Tibial nerve (tissue), 4 donors: ENCODE measurements around the gene MBL2. TPM values are rescaled to one million over a fixed set of nuclear protein-coding genes. Genes with fewer than 3 reads are reported as not detected.

Experiments
- DNase-seq, 2 donors: peaks; one replicate each; pipeline ENCODE4 v3.0.0-alpha.2; 2019; ENCODE audit warnings: low spot score in 2 of 2
- H3K27ac ChIP-seq, 4 donors: fragments of 200-600 bp; sonication (generic) in 3 of 4; one replicate each; pipeline ENCODE4 v1.5.1; 2017 to 2019; ENCODE audit warnings: mild to moderate bottlenecking in 1 of 4
- H3K27me3 ChIP-seq, 2 donors: fragments of 200-600 bp; sonication (generic) in 1 of 2; one replicate each; pipeline versions ENCODE4 v1.5.1 to v1.6.0; 2017 to 2019
- H3K36me3 ChIP-seq, 3 donors: fragments of 200-600 bp; sonication (generic); one replicate each; pipeline ENCODE4 v1.5.1; 2018 to 2019
- H3K4me1 ChIP-seq, 4 donors: fragments of 200-600 bp; sonication (generic) in 3 of 4; one replicate each; pipeline ENCODE4 v1.5.1; 2017 to 2019
- H3K4me3 ChIP-seq, 4 donors: fragments of 200-600 bp; sonication (generic) in 3 of 4; one replicate each; pipeline ENCODE4 v1.5.1; 2017 to 2019; ENCODE audit warnings: mild to moderate bottlenecking in 1 of 4, moderate library complexity in 1 of 4
- H3K9me3 ChIP-seq, 4 donors: fragments of 200-600 bp; sonication (generic) in 3 of 4; one replicate each; pipeline ENCODE4 v1.5.1; 2017 to 2019
- CTCF ChIP-seq, 5 experiments: fragments of 200-600 bp in 3 of 5; fragments of 450-650 bp in 2 of 5; sonication (generic) in 3 of 5; IDR thresholded peaks; one replicate each; pipeline ENCODE4 v1.5.1; 2016 to 2019; ENCODE audit warnings: antibody characterized with exemption in 5 of 5, mild to moderate bottlenecking in 3 of 5, moderate library complexity in 2 of 5
- EP300 ChIP-seq, 2 donors: sonication (generic); formaldehyde crosslinking; IDR thresholded peaks; one replicate each; pipeline ENCODE4 v1.6.1; 2017; ENCODE audit warnings: antibody characterized with exemption in 2 of 2, mild to moderate bottlenecking in 1 of 2
- POLR2A ChIP-seq, 2 donors: fragments of 450-650 bp; IDR thresholded peaks; one replicate each; pipeline ENCODE4 v1.6.1; 2017; ENCODE audit warnings: antibody characterized with exemption in 2 of 2, mild to moderate bottlenecking in 2 of 2, moderate library complexity in 2 of 2
- WGBS, 2 donors: methylation state at CpG; one replicate each; pipeline ENCODE4 v1.1.5; 2018; 5-methylcytosine and 5-hydroxymethylcytosine counted together
- total RNA-seq, 4 donors: library from RNA; depleted of rRNA; stranded (reverse); fragments of >200 nt; gene quantifications; one replicate each; pipeline ENCODE4 v1.1.0, GENCODE V29; 2016

MBL2 gene
- total RNA-seq, 4 donors from 2014 or later, result 0.21 to 0.22 TPM; not detected in 2

GRCh38 chr10:52756295-52756694 is 16.3 kb downstream of the MBL2 start:
- WGBS, 2 donors, result 90 to 96% methylated on average over 4 of the region's 4 CpGs
- no peak overlapping the region for H3K4me3 ChIP-seq
- H3K27me3 ChIP-seq, result no peaks in the 10 kb centered on the region
- TF ChIP-seq POLR2A (IDR thresholded peaks at IDR 0.05), result no peak
- TF ChIP-seq EP300 (IDR thresholded peaks at IDR 0.05), result no peak
- no peak for TF ChIP-seq CTCF (IDR thresholded peaks at IDR 0.05)
- H3K27ac ChIP-seq, result no peak overlapping the region
- H3K4me1 ChIP-seq, result peaks cover 0 to 2% (median 0%) of the 10 kb centered on the region in 4 donors
- no peaks in the 10 kb centered on the region for H3K36me3 ChIP-seq
- DNase-seq, result no peak
- no peaks in the 10 kb centered on the region for H3K9me3 ChIP-seq

GRCh38 chr10:52755297-52756062 is 17.1 kb downstream of the MBL2 start:
- peak in 1 of 2 donors; percentile 18 for DNase-seq
- H3K4me3 ChIP-seq, result no peak overlapping the region
- WGBS, 2 donors, result 84 to 86% methylated on average over 5 of the region's 5 CpGs

GRCh38 chr10:52752801-52753445 is 19.7 kb downstream of the MBL2 start:
- H3K36me3 ChIP-seq, result no peaks in the 10 kb centered on the region
- H3K9me3 ChIP-seq, result no peaks in the 10 kb centered on the region
- H3K4me3 ChIP-seq, result no peak overlapping the region
- H3K27ac ChIP-seq, result no peak overlapping the region
- no peak for TF ChIP-seq POLR2A (IDR thresholded peaks at IDR 0.05)
- no peaks in the 10 kb centered on the region for H3K4me1 ChIP-seq
- no peaks in the 10 kb centered on the region for H3K27me3 ChIP-seq
- DNase-seq, result no peak
- 89 to 95% methylated on average over 3 of the region's 3 CpGs for WGBS, 2 donors

More at GRCh38 chr10:52755297-52756062, 17.1 kb downstream of the MBL2 start:
- peaks cover 0 to 2% (median 0%) of the 10 kb centered on the region in 4 donors for H3K4me1 ChIP-seq
- H3K27me3 ChIP-seq, result no peaks in the 10 kb centered on the region
- H3K36me3 ChIP-seq, result no peaks in the 10 kb centered on the region
- no peaks in the 10 kb centered on the region for H3K9me3 ChIP-seq
- no peak overlapping the region for H3K27ac ChIP-seq
- TF ChIP-seq POLR2A (IDR thresholded peaks at IDR 0.05) (no peak), EP300 (IDR thresholded peaks at IDR 0.05) (peak in 1 of 2 donors; percentile 69), CTCF (IDR thresholded peaks at IDR 0.05) (no peak)

GRCh38 chr10:52752261-52752660 is 20.3 kb downstream of the MBL2 start:
- H3K27me3 ChIP-seq, result no peaks in the 10 kb centered on the region
- DNase-seq, result no peak
- WGBS, 2 donors, result 86 to 92% methylated on average over 1 of the region's 1 CpG
- H3K4me3 ChIP-seq, result no peak overlapping the region
- H3K9me3 ChIP-seq, result no peaks in the 10 kb centered on the region
- TF ChIP-seq POLR2A (IDR thresholded peaks at IDR 0.05), result no peak
- TF ChIP-seq CTCF (IDR thresholded peaks at IDR 0.05), result no peak
- no peak for TF ChIP-seq EP300 (IDR thresholded peaks at IDR 0.05)
- H3K27ac ChIP-seq, result no peak overlapping the region
- H3K36me3 ChIP-seq, result no peaks in the 10 kb centered on the region
- H3K4me1 ChIP-seq, result no peaks in the 10 kb centered on the region

GRCh38 chr10:52751337-52751736 is 21.2 kb downstream of the MBL2 start:
- WGBS, 2 donors, result 64 to 100% methylated on average over 2 of the region's 2 CpGs
- TF ChIP-seq POLR2A (IDR thresholded peaks at IDR 0.05) (no peak), CTCF (IDR thresholded peaks at IDR 0.05) (no peak), EP300 (IDR thresholded peaks at IDR 0.05) (no peak)
- H3K27ac ChIP-seq, result no peak overlapping the region
- no peaks in the 10 kb centered on the region for H3K9me3 ChIP-seq
- no peaks in the 10 kb centered on the region for H3K36me3 ChIP-seq
- no peak overlapping the region for H3K4me3 ChIP-seq
- H3K4me1 ChIP-seq, result no peaks in the 10 kb centered on the region
- H3K27me3 ChIP-seq, result no peaks in the 10 kb centered on the region
- no peak for DNase-seq
